ENCODE measurements around the gene IFNAR1. TPM values are rescaled to one million over a fixed set of nuclear protein-coding genes. Genes with fewer than 3 reads are reported as not detected.

The IFNAR1 gene
- total and polyA plus RNA-seq, 9 of the 15 experiments (the other 6 are each of a cell fraction or from before 2014, with no cell fraction given), result 8.6 to 31.8 (median 14.8) TPM

DNA sequence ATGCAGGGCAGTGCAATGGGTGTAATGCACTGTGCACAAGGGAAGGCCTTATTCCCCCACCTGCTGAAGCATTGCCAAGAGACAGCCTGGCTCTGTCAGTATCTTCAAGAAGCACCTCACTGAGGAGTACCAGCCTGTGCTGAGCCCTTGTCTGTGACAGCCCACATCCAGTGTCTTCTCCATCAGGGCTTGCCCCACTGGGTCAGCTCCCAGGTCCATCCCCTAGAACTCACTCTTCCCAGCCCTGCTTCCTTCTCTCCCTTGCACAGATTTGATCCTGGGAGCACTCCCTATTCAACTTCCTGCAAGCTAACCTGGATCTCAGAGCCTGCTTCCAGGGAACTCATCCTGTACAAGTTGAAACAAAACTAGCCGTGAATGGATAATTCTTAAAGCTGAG is 44.8 kb downstream of the IFNAR1 start:
- FAIRE-seq (no peak), ATAC-seq (no peak), DNase-seq (ENCODE audit: extremely low read depth in 1 of 4, low spot score in 3 of 4) (no peak)
- H3K4me1 ChIP-seq (replicated peaks in 1 of 2; ENCODE audit: control insufficient read depth in 2 of 2, insufficient read depth in 2 of 2, low read length in 2 of 2), result peaks cover 4% of the 10 kb centered on the region in 2 experiments; a peak in 3 of 5 replicates
- H3K4me2 ChIP-seq (ENCODE audit: insufficient read depth, low read length), result no peak overlapping the region
- no peaks in the 10 kb centered on the region for H3K9me1 ChIP-seq (ENCODE audit: control insufficient read depth, insufficient read depth, low read length)
- H4K20me1 ChIP-seq (replicated peaks; ENCODE audit: control insufficient read depth, insufficient read depth, low read length), result no peaks in the 10 kb centered on the region
- no peaks in the 10 kb centered on the region for H3K79me2 ChIP-seq (ENCODE audit: control insufficient read depth, insufficient read depth, low read length)
- CTCF ChIA-PET (ENCODE audit: low intra/inter-chr PET ratio), result no interaction called here
- in situ Hi-C loops (cut with MboI), result no loop called here
- POLR2A ChIA-PET, result interaction anchor here (0.6 to 1.5 kb wide), 2 partner anchors 11 to 44 kb away, joined by 3 to 6 read pairs; partner anchors contain the start of gene IFNAR1
- 8% methylated on average over 1 of the region's 1 CpG for WGBS (ENCODE audit: insufficient coverage, low coverage, missing lambda C conversion rate)
- H3K9me3 ChIP-seq (replicated peaks; ENCODE audit: control insufficient read depth, insufficient read depth, low read depth, low read length), result peaks cover 17% of the 10 kb centered on the region
- no TSS peak for BruUV-seq (replicated peaks)
- H3K27me3 ChIP-seq (ENCODE audit: control insufficient read depth in 2 of 2, insufficient read depth in 2 of 2, low read length in 2 of 2), result no peaks in the 10 kb centered on the region
- H2AFZ ChIP-seq (ENCODE audit: low read depth, low read length), result no peak overlapping the region
- H3K4me3 ChIP-seq, result no peak overlapping the region
- no peak overlapping the region for H3K27ac ChIP-seq (ENCODE audit: extremely low read depth, low read depth, low read length)
- intact Hi-C loops (cut with micrococcal nuclease), result no loop called here
- no peak overlapping the region for H3K9ac ChIP-seq (ENCODE audit: insufficient read depth in 1 of 2, low read depth in 2 of 2, low read length in 2 of 2)
- TF ChIP-seq RAD21 (CRISPR knock-in tag; conservative IDR thresholded peaks at IDR 0.05 in 1 of 2, IDR thresholded peaks at IDR 0.05 in 1 of 2), result no peak
- no peak for TF ChIP-seq POLR3G (IDR thresholded peaks at IDR 0.05; ENCODE audit: extremely low read depth, insufficient read length, insufficient replicate concordance)
- TF ChIP-seq, protein P1, sequence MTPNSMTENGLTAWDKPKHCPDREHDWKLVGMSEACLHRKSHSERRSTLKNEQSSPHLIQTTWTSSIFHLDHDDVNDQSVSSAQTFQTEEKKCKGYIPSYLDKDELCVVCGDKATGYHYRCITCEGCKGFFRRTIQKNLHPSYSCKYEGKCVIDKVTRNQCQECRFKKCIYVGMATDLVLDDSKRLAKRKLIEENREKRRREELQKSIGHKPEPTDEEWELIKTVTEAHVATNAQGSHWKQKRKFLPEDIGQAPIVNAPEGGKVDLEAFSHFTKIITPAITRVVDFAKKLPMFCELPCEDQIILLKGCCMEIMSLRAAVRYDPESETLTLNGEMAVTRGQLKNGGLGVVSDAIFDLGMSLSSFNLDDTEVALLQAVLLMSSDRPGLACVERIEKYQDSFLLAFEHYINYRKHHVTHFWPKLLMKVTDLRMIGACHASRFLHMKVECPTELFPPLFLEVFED (CRISPR knock-in tag; conservative IDR thresholded peaks at IDR 0.05), result no peak
- no peak for TF ChIP-seq ZNF551 (CRISPR knock-in tag; IDR thresholded peaks at IDR 0.05)
- TF ChIP-seq SP2 (IDR thresholded peaks at IDR 0.05; ENCODE audit: extremely low read depth, low read depth, low read length, poor library complexity, severe bottlenecking), result no peak
- no peak for TF ChIP-seq ZFX (CRISPR knock-in tag; IDR thresholded peaks at IDR 0.05)
- no peaks in the 10 kb centered on the region for H3K36me3 ChIP-seq (ENCODE audit: control insufficient read depth, insufficient read depth, low read length)
